HG03175 (cell line): ENCODE results near the gene CCDC112.
"Not testable (repeated sequence)": the region's sequence is repeated elsewhere in the genome, so short reads cannot be mapped to it uniquely, and the experiment has no call there.

Experiments
- ATAC-seq: cut with Tn5 transposase; IDR thresholded peaks from one replicate; pipeline ENCODE4 v1.9.1; 2021; ENCODE audit warnings: mild to moderate bottlenecking, moderate library complexity; ENCODE audit not compliant: unreplicated experiment

CCDC112 gene, protein sequence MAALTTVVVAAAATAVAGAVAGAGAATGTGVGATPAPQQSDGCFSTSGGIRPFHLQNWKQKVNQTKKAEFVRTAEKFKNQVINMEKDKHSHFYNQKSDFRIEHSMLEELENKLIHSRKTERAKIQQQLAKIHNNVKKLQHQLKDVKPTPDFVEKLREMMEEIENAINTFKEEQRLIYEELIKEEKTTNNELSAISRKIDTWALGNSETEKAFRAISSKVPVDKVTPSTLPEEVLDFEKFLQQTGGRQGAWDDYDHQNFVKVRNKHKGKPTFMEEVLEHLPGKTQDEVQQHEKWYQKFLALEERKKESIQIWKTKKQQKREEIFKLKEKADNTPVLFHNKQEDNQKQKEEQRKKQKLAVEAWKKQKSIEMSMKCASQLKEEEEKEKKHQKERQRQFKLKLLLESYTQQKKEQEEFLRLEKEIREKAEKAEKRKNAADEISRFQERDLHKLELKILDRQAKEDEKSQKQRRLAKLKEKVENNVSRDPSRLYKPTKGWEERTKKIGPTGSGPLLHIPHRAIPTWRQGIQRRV

GRCh38 chr5:115296124-115297022 lies at the start of gene CCDC112:
Gene CCDC112 (minus strand): TSS chr5:115296654. CDS start chr5:115296543, 111 bp downstream.
- ATAC-seq: peak; percentile 75

- ATAC-seq: no peak
These were observed 48.9 kb upstream of the CCDC112 start for GRCh38 chr5:115345344-115345743.

- no peak for ATAC-seq
These were observed 47.4 kb upstream of the CCDC112 start for GRCh38 chr5:115343855-115344254.

GRCh38 chr5:115342590-115343377 lies 46.3 kb upstream of the CCDC112 start:
- no peak for ATAC-seq

GRCh38 chr5:115341745-115342144 lies 45.3 kb upstream of the CCDC112 start:
- no peak for ATAC-seq

GRCh38 chr5:115338851-115339250 lies 42.4 kb upstream of the CCDC112 start:
- ATAC-seq: no peak

DNA sequence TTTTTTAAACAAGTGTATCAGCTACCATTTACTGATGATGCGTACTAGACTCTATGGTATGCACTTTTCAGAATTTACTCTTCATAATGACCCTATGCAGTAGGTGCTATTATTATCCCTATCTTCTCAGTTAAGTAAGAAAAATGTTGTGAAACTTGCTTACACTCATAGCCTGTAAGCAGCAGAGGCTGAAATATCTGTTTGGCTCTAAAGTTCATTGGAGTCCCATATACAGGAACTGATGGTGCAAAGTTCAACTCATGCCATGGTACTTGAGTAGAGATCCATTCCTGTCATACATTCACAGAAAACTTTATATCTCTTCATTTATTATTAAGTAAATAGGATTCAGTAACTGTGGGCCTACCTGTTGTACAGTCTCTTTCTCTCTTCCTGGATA lies 41.4 kb upstream of the CCDC112 start:
- no peak for ATAC-seq

GRCh38 chr5:115336964-115337363 lies 40.5 kb upstream of the CCDC112 start:
- no peak for ATAC-seq

GRCh38 chr5:115336201-115336720 lies 39.8 kb upstream of the CCDC112 start:
- ATAC-seq: no peak

DNA sequence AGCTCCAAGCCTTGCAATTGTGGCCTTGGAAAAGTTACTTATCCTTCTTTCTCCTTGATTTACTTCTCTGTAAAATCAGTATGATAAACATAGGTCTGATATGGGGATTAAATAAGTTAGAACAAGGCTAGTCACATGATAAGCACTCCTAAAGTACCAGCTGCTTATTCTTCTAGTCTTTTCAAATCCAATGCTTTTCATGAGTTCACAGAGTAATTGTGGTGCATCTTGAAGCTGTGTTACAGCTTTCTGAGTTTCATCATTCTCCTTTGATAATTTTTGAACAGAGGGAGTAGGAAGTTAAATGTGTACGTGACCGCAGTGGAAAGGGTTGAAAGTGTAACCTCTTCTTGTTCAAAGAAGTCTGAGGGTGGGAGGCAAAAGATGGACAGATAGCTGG lies 38.8 kb upstream of the CCDC112 start:
- no peak for ATAC-seq

DNA sequence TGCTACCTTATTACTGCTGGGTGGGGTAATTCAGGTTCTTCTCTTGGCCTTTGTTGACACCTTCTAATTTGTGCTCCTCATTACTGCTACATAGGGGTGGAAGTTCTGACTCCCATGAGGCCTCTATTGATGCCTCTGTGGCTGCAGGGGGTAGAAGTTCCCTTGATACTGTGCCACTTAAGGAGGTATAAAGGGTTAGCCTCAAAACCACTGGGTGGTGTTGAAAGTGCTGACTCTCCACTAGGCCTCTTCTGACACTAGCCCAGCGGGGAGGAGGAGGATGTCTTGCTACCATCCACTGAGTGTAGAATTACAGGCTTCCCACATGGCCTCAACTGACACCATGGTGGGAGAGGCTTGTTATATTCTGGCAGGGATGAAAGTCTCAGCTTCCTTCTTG lies 36.7 kb upstream of the CCDC112 start:
- no peak for ATAC-seq

DNA sequence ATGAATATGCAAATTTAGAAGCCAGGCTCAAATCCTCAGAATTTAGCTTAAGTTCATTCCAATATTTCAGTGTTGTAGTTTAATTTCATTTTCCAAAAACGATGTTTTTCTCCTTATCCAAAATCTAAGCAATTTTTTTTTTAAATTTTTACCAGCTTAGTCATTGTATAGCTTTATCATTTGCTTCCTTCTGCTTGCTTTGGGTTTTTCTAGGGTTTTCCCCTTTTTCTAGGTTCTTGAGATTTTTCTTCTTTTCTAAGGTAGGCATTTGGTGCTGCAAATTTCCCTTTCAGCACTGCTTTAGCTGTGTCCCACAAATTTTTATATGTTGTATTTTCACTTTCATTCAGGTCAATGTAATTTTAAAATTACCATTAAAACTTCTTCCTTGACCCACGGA lies 34.4 kb upstream of the CCDC112 start:
- ATAC-seq: no peak

- ATAC-seq: no peak
These were observed 33.0 kb upstream of the CCDC112 start for GRCh38 chr5:115329475-115329874.

DNA sequence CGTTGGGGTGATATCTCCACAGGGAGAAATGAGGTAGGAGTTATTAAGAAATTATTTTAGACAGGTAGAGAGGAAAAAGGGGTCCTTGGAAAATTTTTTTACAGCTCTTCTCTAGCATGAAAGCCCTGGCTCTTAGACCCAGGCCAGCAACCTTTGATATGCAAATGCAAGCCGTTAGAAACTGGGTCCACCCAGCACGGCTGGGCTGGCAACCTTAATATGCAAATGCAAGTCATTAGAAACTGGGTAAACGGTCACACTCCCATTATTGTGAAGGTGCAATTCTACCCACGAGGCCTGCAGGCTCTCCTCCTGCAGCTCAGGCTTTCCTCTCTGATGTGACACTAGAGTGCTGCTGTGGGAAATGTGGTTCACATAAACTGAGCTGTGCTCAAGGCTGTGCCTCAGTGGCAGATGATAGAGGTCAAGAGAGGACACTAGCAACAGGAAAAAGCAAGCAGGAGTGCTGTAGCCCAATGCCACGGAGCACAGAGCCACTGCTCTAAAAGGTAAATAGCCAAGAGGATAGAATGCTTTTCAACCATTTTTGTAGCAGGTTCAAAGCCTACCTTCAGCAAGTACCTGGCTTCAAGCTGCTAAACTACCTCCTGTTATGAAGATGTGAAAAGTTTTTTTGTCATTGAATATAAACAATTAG lies 32.3 kb upstream of the CCDC112 start:
- not testable (repeated sequence) for ATAC-seq

- ATAC-seq: no peak
These were observed 29.0 kb upstream of the CCDC112 start for GRCh38 chr5:115325296-115325959.

- ATAC-seq: no peak
These were observed 27.6 kb upstream of the CCDC112 start for GRCh38 chr5:115324021-115324420.

DNA sequence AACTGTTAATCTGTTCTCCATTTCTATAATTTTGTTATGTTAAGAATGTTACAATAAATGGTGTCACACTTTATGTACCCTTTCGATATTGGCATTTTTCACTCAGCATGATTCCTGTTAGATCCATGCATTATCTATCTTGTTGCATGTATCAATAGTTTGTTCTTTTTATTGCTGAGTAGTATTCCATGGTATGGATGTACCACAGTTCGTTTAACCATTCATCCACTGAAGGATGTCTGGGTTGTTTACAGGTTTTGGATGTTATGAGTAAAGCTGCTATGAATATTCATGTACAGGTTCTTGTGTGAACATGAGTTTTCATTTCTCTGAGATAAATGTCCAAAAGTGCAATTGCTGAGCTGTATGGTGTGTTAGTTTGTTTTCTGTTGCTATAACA lies 26.3 kb upstream of the CCDC112 start:
- ATAC-seq: no peak

DNA sequence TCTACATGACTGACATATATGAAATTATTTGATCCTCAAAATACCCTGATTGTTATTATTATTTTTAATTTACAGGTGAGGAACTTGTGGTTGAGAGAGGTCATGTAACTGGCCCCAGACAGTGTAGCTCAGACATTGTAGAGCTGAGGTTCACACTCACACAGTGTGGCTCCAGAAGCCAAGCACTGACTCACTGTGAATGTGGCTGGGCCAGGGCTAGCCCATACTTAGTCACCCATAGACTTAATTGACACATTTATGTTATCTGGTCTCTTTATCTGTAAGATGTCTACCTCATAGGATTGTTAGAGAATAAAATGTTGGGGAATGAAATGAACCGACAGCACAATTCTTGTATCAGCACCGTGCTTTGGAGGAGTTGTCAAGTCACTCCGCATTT lies 24.9 kb upstream of the CCDC112 start:
- no peak for ATAC-seq

- ATAC-seq: no peak
These were observed 24.1 kb upstream of the CCDC112 start for GRCh38 chr5:115320515-115320914.

DNA sequence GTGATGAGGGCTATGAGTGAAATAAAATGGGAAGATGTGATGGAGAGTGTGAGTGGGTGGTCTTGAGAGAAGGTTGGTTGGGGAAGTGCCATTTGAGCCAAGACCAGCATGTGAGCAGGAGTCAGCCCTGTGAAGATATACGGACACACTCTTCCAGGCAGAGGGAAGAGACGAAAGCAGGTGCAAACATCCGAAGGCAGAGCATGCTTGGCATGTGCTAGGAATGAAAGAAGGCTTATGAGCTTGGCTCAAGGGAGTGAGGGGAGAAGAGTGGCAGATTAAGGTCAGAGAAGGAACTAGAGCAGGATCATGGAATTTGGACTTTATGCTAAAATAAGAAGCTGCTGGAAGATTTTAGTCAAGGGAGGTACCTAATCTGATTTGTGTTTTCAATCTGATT lies 23.6 kb upstream of the CCDC112 start:
- ATAC-seq: no peak
